HepG2 (cell line): ENCODE results near the gene RBM23. TPM values are rescaled to one million over a fixed set of nuclear protein-coding genes. Genes with fewer than 3 reads are reported as not detected.

Experiments
- ARID3A ChIP-seq: IDR thresholded peaks from 2 replicates; pipeline ENCODE4 v1.6.1; 2012; ENCODE audit warnings: low read depth, low read length, improper control_type of control experiment
- ARNTL ChIP-seq: sonication (generic); formaldehyde crosslinking; IDR thresholded peaks from 2 replicates; pipeline ENCODE4 v1.4.0; 2020; ENCODE audit warnings: mild to moderate bottlenecking, missing genetic modification reagents
- ATF5 ChIP-seq: sonication (generic); formaldehyde crosslinking; IDR thresholded peaks from 2 replicates; pipeline ENCODE4 v1.4.0; 2020; ENCODE audit warnings: mild to moderate bottlenecking, low read depth, missing genetic modification reagents
- BRD4 ChIP-seq: sonication (generic); formaldehyde crosslinking; IDR thresholded peaks from 2 replicates; pipeline ENCODE4 v1.4.0; 2020; ENCODE audit warnings: missing genetic modification reagents
- CREBL2 ChIP-seq: sonication (generic); formaldehyde crosslinking; IDR thresholded peaks from 2 replicates; pipeline ENCODE4 v1.8.1; 2023; ENCODE audit warnings: missing genetic modification reagents, mild to moderate bottlenecking, borderline replicate concordance
- CREM ChIP-seq, 2 experiments: sonication (generic) in 1 of 2; formaldehyde crosslinking in 1 of 2; IDR thresholded peaks; 2 replicates each; pipeline versions ENCODE4 v1.4.0 to v1.6.1; 2016 to 2020; ENCODE audit warnings: antibody characterized with exemption in 1 of 2, mild to moderate bottlenecking in 1 of 2, missing genetic modification reagents in 1 of 2
- FIP1L1 ChIP-seq: fragments of 200-400 bp; formaldehyde crosslinking; IDR thresholded peaks from 2 replicates; pipeline ENCODE4 v1.6.1; 2018; ENCODE audit warnings: low read depth, mild to moderate bottlenecking, low read length, moderate library complexity, borderline replicate concordance; ENCODE audit not compliant: insufficient read depth
- IKZF1 ChIP-seq: fragments of 450-650 bp; IDR thresholded peaks from 2 replicates; pipeline ENCODE4 v1.7.1; 2016
- NFRKB ChIP-seq: fragments of 450-650 bp; IDR thresholded peaks from 2 replicates; pipeline ENCODE4 v1.6.1; 2017
- PLSCR1 ChIP-seq: sonication (generic); formaldehyde crosslinking; IDR thresholded peaks from 2 replicates; pipeline ENCODE4 v1.5.0; 2020; ENCODE audit warnings: missing genetic modification reagents, mild to moderate bottlenecking, borderline replicate concordance
- POGK ChIP-seq: sonication (generic); formaldehyde crosslinking; conservative IDR thresholded peaks from 2 replicates; pipeline ENCODE4 v1.8.0; 2022; ENCODE audit warnings: mild to moderate bottlenecking, moderate library complexity, missing genetic modification reagents
- TP53 ChIP-seq: sonication (generic); formaldehyde crosslinking; conservative IDR thresholded peaks from 2 replicates; pipeline ENCODE4 v1.4.0; 2020; ENCODE audit warnings: missing genetic modification reagents
- YEATS4 ChIP-seq: sonication (generic); formaldehyde crosslinking; IDR thresholded peaks from 2 replicates; pipeline ENCODE4 v1.4.0; 2020; ENCODE audit warnings: missing genetic modification reagents, borderline replicate concordance
- ZBTB1 ChIP-seq: sonication (generic); formaldehyde crosslinking; IDR thresholded peaks from 2 replicates; pipeline ENCODE4 v1.4.0; 2020; ENCODE audit warnings: missing genetic modification reagents, borderline replicate concordance
- ZBTB8A ChIP-seq: sonication (generic); formaldehyde crosslinking; IDR thresholded peaks from 2 replicates; pipeline ENCODE4 v1.4.0; 2020; ENCODE audit warnings: mild to moderate bottlenecking, low read depth, missing genetic modification reagents, borderline replicate concordance
- ZGPAT ChIP-seq: IDR thresholded peaks from 2 replicates; pipeline ENCODE4 v1.6.1; 2016; ENCODE audit warnings: mild to moderate bottlenecking
- ZNF160 ChIP-seq: sonication (generic); formaldehyde crosslinking; IDR thresholded peaks from 2 replicates; pipeline ENCODE4 v1.8.0; 2022; ENCODE audit warnings: mild to moderate bottlenecking, inconsistent platforms, missing genetic modification reagents
- ZNF224 ChIP-seq: sonication (generic); formaldehyde crosslinking; IDR thresholded peaks from 2 replicates; pipeline ENCODE4 v1.5.0; 2020; ENCODE audit warnings: mild to moderate bottlenecking, missing genetic modification reagents
- ZNF672 ChIP-seq: sonication (generic); formaldehyde crosslinking; IDR thresholded peaks from 2 replicates; pipeline ENCODE4 v1.8.1; 2022; ENCODE audit warnings: missing genetic modification reagents
- ZSCAN5A ChIP-seq: sonication (generic); formaldehyde crosslinking; IDR thresholded peaks from 2 replicates; pipeline ENCODE4 v1.8.0; 2022; ENCODE audit warnings: mild to moderate bottlenecking, missing genetic modification reagents, borderline replicate concordance
- polyA plus RNA-seq, 8 experiments: library from polyadenylated mRNA; depleted of rRNA in 3 of 8; stranded (reverse) in 7 of 8; unstranded in 1 of 8; fragments of >200 nt; fragmentation: Illumina TruSeq in 4 of 8; extraction: Trizol in 4 of 8; gene quantifications; 2 replicates each; pipeline versions ENCODE4 v1.2.1 to v1.2.3, GENCODE V29; 2011 to 2016; ENCODE audit warnings: low read depth in 4 of 8, missing spikeins in 1 of 8, mixed read lengths in 1 of 8; ENCODE audit not compliant: insufficient read depth in 1 of 8
- total RNA-seq, 5 experiments: library from RNA; depleted of rRNA; stranded (reverse); fragments of >200 nt; fragmentation: Illumina TruSeq; extraction: Trizol; gene quantifications; 2 replicates each; pipeline ENCODE4 v1.2.3, GENCODE V29; 2016; ENCODE audit warnings: low read depth in 1 of 5

The RBM23 gene
- total and polyA plus RNA-seq, 2 of the 13 experiments (the other 11 are each of a cell fraction or from before 2014, with no cell fraction given): 1.5 to 2.1 TPM

- peak; percentile 19; the same call in 1 of the 2 replicates for TF ChIP-seq FIP1L1
- peak; percentile 92 for TF ChIP-seq CREM (IDR thresholded peaks at IDR 0.05)
- no peak; the same call in 1 of the 2 replicates for TF ChIP-seq CREM (CRISPR knock-in tag; IDR thresholded peaks at IDR 0.05)
- peak; percentile 93 for TF ChIP-seq ZSCAN5A (CRISPR knock-in tag)
- peak; percentile 88 for TF ChIP-seq ZNF224
- peak; percentile 93; the same call in 1 of the 2 replicates for TF ChIP-seq ZBTB1 (CRISPR knock-in tag)
- TF ChIP-seq CREBL2 (CRISPR knock-in tag): peak; percentile 60
- no peak for TF ChIP-seq ZNF672
- peak; percentile 98 for TF ChIP-seq ARID3A
- peak; percentile 67; the same call in 1 of the 2 replicates for TF ChIP-seq ATF5 (CRISPR knock-in tag)
- peak; percentile 96 for TF ChIP-seq BRD4 (CRISPR knock-in tag)
- peak; percentile 93 for TF ChIP-seq NFRKB
- peak; percentile 100 for TF ChIP-seq ZGPAT (CRISPR knock-in tag)
- no peak for TF ChIP-seq IKZF1
- TF ChIP-seq ARNTL (CRISPR knock-in tag): peak; percentile 32
- peak; percentile 98 for TF ChIP-seq ZBTB8A (CRISPR knock-in tag)
- TF ChIP-seq TP53: peak; percentile 97
- TF ChIP-seq PLSCR1 (CRISPR knock-in tag): no peak
- peak; percentile 99 for TF ChIP-seq POGK (CRISPR knock-in tag)
- TF ChIP-seq YEATS4 (CRISPR knock-in tag): peak; percentile 100
- peak; percentile 87; the same call in 1 of the 2 replicates for TF ChIP-seq ZNF160 (CRISPR knock-in tag)
Observed at GRCh38 chr14:22929104-22929960, 10.4 kb upstream of the RBM23 start, which contains the start of gene PRMT5 (continued).
